Measurements from ENCODE around the gene C5AR1.

- TF ChIP-seq EZH2phosphoT487 (IDR thresholded peaks at IDR 0.05; ENCODE audit: borderline replicate concordance, low read depth) (no peak), CTCF (IDR thresholded peaks at IDR 0.05) (no peak), YY1 (IDR thresholded peaks at IDR 0.05; ENCODE audit: low read depth) (no peak), REST (IDR thresholded peaks at IDR 0.05; ENCODE audit: low read depth, low read length) (no peak), POLR2AphosphoS5 (IDR thresholded peaks at IDR 0.05; ENCODE audit: low read depth, low read length) (no peak), TCF12 (IDR thresholded peaks at IDR 0.05) (no peak), JUND (IDR thresholded peaks at IDR 0.05) (no peak), RAD21 (IDR thresholded peaks at IDR 0.05; ENCODE audit: low read length) (no peak), GATA2 (CRISPR knock-in tag; IDR thresholded peaks at IDR 0.05) (no peak), EP300 (IDR thresholded peaks at IDR 0.05; ENCODE audit: borderline replicate concordance in 1 of 2, low read depth in 1 of 2, low read length in 1 of 2) (no peak), GABPA (IDR thresholded peaks at IDR 0.05; ENCODE audit: low read depth) (no peak), MAX (IDR thresholded peaks at IDR 0.05; ENCODE audit: low read depth) (no peak), MXI1 (IDR thresholded peaks at IDR 0.05; ENCODE audit: low read depth, low read length) (no peak), SIN3A (IDR thresholded peaks at IDR 0.05; ENCODE audit: borderline replicate concordance, low read depth, low read length) (no peak)
Observed at GRCh38 chr19:47371261-47371660, 61.6 kb downstream of the C5AR1 start.

Data from SK-N-SH (cell line).